Fibroblast of upper back skin (primary cell): Measurements from ENCODE around the gene TTC19.
A peak's percentile ranks its signal among the peaks of the same experiment; 100 is the strongest.
"Not testable (repeated sequence)": the region's sequence is repeated elsewhere in the genome, so short reads cannot be mapped to it uniquely, and the experiment has no call there.

Experiments
- DNase-seq: peaks from one replicate; pipeline ENCODE4 v3.0.0-alpha.2; 2013

TTC19 gene

DNA sequence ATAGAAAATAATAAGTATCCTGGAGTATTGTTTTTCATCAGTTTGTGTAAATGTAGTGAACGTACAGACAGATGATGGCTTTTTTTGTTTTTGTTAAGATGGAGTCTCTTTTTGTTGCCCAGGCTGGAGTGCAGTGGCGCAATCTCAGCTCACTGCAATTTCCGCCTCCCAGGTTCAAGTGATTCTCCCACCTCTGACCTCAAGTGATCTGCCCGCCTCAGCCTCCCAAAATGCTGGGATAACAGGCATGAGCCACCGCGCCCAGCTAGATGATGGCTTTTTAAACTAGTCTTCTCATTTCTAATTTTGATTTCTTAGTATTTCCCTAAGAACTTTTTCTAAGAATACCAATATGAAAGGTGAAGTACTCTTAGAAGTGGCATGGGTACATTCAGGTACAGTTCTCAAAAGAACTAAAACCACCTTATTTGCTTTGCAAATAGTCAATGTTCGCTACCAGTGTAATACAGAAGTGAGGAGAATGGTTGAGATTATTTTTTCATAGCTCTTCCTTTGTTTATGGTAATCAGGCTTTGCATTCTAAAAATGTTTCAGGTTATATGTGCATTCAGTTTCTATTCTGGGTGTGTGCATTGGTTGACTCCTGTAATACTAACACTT is 34.2 kb downstream of the TTC19 start:
- no peak for DNase-seq

DNA sequence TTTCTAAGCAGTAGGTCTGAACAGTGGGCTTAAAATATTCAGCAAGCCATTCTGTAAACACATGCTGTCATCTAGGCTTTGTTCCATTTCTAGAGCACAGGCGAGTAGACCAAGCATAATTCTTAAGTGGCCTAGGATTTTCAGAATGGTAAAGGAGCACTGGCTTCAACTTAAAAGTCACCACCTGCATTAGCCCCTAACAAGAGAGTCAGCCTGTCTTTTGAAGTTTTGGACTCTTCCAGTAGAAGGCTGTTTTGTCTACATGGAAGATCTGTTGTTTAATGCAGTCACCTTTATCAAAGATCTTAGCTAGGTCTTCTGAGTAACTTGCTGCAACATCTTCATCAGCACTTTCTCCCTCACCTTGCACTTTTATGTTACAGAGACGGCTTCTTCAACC is 36.6 kb downstream of the TTC19 start:
- DNase-seq: no peak

DNA sequence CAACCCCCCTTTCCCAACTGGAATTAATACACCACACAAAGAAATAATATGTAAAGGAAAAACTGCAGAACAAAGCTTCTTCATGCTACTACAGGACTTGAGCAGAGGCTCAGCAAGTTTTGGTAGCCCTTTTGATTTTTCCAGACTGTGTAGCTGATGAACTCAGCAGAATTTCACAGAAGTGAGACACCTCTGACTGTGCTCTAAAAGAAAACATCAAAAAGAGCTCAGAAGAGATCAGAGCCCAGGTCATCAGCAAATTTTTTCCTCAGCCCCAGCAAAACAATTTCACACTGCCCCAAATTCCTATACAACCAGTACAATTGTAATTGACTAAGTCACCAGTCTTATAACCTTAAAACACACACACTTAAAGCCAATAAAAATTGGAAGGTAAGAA is 38.0 kb downstream of the TTC19 start:
- no peak for DNase-seq

DNA sequence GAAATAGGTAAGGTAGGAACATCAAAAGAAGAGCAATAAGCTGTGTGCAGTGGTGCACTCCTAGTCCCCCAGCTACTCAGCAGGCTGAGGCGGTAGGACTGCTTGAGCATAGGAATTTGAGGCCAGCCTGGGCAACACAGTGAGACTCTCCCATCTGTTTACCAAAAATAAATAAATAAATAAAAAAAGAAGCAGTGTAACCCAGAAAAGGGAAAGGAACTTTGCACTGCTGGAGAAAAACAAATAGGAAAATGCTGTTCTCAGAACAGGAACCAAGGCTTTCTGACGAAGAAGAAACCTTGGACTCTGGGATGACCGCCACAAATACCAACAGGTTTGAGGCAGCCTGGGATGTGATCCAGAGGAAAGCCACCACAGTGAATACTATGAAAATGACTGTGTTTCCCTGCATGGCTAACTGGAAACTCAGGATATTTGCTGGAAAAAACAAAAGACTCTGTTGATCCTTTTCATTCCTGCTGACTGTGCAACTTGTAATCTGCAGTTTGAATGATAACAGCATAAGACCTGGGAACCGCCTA is 41.2 kb downstream of the TTC19 start:
- DNase-seq: peak; percentile 86

DNA sequence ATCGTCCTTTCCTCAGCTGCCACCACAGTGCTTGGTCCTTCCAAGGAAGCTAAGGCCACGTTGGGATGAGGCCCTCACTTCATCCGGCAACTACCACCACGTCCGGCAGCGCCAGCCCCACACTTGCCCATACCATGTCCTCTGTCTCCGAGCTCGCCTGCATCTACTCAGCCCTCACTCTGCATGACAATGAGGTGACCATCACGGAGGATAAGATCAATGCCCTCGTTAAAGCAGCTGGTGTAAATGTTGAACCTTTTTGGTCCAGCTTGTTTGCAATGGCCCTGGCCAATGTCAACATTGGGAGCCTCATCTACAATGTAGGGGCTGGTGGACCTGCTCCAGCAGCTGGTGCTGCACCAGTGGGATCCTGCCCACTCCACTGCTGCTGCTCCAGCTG is 44.9 kb downstream of the TTC19 start:
- DNase-seq: no peak

DNA sequence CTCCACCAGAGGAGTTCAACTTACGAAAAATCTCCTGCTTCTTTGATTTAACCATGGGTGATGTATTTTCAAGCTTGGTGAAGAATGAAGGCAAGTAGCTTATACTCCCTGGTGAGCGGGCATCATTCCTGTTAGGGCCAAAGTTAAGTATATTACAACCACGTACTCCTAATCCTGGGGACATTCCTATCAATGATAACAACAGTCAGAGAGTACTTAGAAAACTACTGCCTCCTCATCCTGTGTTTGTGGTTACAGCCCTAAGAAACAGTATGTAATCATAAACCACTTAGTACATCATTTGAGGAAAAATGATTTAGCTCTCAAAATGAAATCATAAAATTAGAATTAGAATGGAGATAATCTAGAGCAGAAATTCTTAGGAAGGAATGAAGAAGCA is 47.3 kb downstream of the TTC19 start:
- no peak for DNase-seq

DNA sequence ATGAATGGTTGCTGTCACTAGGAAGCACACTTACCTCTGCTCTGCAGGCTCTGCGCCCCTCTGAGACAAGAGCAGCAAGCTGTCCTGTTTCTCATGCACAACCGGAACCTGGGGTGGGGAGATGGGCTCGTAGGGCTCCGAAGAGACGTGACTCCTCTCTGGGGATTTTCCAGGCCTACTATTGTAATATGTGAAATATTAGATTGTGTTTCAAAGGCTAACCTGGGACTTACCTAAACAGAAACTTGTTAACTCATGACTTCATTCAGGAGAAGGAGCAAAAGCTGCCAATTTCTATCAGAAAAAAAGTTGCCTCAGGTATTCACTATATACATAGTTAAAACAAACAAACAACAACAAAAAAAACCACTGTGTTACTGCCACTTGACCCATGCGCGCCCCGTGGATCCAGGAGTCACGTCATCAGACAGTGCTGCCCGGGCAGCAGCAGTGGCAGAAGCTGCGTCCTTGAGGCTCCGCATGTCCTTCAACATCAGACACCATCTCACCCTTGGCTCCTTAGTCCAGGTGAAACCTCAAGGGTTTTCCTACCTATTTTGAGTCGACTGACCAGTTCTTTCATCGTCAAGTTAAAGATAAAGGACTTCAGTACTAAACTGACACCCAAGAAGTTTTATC is 49.3 kb downstream of the TTC19 start:
- DNase-seq: no peak

DNA sequence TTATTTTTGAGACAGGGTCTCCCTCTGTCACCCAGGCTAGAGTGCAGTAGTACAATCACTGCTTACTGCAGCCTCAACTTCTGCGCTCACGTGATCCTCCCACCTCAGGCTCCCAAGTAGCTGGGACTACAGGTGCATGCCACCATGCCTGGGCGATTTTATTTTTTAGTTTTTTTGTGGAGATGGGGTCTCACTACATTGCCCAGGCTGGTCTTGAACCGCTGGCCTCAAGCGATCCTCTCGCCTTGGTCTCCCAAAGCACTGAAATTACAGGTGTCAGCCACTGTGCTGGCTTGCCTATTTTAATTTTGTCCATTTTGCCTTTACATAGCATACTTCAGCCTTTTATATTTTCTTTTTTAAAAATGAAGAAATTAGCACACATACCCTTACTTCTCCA is 51.2 kb downstream of the TTC19 start:
- DNase-seq: no peak

DNA sequence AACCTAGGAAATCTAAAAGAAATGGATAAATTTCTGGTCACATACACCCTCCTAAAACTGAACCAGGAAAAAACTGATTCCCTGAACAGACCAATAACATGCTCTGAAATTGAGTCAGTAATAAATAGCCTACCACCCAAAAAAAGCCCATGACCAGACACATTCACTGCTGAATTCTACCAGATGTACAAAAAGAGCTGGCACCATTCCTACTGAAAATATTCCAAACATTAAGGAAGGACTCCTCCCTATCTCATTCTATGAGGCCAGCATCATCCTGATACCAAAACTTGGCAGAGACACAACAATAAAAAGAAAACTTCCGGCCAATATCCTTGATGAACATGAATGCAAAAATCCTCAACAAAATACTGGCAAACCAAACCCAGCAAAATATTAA is 52.9 kb downstream of the TTC19 start:
- peak; percentile 51 for DNase-seq

DNA sequence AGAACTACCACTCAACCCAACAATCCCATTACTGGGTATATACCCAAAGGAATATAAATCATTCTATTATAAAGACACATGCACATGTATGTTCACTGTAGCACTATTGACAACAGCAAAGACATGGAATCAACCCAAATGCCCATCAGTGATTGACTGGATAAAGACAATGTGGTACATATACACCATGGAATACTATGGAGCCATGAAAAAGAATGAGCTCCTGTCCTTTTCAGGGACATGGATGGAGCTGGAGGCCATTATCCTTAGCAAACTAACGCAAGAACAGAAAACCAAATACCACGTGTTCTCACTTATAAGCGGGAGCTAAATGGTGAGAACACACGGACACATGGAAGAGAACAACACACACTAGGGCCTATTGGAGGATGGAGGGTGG is 55.5 kb downstream of the TTC19 start:
- DNase-seq: not testable (repeated sequence)

DNA sequence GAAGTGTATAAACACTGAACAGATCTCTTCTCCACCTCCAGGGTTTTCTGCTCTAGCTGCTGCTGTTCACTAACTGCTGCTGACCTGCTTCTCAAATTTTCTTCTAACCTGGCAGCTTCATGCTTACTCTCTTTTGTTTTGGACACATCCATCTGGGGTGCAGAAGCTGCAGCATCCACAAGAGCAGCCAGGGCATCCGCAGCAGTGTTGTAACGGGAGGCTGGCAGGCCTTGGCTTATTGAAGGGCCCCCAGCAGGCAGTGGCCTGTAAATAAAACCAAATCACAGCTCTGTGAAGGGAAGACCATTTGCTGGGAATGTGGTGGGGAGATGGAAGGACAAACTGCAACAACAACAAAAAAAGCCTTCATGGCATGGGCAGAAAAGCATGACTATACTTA is 62.0 kb downstream of the TTC19 start:
- no peak for DNase-seq

DNA sequence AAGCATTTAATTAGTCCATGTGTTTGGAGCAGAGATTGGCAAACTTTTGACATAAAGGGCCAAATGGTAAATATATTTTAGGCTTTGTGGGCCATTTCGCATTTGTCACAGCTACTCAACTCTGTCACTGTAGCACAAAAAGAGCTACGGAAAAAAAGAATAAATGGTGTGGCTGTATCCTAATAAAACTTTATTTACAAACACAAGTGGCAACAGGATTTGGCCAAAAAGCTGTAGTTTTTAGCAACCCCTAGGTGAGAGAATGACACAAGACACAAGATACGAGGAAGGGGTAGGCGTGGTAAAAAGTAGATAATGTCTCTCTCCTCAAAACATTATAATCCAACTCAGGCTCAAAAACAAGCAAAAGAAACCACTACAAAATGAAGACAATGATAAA is 66.5 kb downstream of the TTC19 start:
- no peak for DNase-seq

DNA sequence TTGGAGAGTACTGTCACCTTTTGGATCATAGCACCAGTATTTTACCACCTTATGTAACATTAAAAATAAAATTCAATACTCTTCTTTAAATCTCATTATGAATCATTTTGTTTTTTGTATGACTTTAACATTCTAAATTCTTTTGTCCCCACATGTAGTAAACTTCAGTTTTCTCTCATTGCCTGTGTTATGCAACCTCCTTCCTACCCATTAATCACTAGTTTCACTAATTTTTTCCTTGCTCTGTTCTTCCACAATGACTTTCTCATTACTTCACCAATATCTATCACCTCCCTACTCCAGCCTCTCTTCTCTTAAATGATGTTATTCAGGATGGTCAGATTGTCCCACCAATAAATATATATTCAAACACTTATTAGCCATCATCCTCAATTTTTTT is 68.7 kb downstream of the TTC19 start:
- no peak for DNase-seq

DNA sequence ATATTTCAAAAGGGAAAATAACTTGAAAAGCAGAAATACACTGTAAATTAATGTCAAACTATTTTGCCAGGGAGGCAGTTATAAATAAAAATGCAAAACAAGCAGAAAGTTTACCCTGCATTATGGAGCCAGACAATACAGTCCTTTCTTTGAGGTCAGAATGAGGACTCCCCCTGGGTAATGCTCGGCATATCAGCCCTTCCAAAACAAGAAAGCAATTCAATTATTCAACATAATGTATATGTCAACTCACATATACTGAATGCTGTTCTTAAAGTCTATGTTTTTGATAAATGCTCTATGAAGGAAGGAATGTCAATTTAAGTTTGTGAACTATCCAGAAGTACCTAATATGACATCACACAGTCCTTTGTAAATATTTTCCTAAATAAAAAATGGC is 72.4 kb downstream of the TTC19 start:
- DNase-seq: no peak

DNA sequence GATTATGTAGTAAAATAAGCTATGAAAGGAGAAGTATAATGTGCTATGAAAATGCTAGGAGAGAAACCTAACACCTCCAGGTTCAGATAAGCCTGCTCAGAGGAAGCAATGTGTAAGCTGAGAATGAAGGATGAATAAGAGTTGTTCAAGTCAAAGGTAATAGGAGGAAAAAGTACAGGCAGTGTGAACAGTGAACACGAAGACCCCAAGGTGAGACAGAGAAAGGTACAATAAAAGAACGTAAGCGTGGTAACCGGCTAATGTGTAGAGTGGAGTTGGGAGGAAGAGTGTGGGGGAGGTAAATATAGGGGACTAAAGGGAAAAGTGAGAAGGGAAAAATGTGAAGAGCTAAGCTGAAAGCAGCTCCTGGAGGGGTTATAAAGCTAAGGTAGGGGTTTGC is 74.2 kb downstream of the TTC19 start:
- no peak for DNase-seq

DNA sequence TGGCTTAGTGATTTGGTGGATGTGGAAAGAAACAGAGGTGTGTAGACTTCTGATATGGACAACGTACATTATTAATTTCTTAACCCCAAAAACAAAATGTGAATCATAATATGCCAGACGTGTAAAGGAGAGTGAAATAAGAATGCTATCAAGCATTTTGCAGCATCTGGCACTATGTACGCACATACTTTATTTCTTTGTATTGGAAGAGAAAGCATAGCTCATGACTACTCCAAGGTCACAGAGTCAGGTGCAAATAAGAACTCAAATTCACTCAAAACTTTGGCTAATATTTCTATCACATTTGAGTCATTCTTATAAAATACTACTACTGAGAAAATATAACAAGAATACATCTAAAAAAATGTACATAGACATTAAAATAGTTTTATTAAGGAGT is 74.8 kb downstream of the TTC19 start:
- no peak for DNase-seq

DNA sequence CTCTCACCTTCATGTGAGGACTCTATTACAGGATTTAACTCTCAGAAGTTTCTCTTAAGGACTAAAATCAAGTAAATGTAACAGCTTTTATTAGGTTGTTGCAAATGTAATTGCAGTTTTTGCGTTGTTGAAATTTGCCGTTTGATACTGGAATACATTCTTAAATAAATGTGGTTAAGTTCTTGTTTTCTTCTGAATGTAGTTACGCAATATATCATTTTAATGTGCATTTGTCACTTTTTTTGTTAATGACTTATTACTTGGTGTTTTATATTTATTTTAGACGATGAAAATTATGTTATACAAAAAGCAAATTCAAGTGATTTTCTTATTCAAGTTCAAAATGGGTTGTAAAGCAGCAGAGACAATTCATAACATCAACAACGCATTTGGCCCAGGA is 76.3 kb downstream of the TTC19 start:
- DNase-seq: no peak
